ENCODE results near the gene NOTCH4. TPM values are rescaled to one million over a fixed set of nuclear protein-coding genes. Genes with fewer than 3 reads are reported as not detected.
A peak's percentile ranks its signal among the peaks of the same experiment; 100 is the strongest.

NOTCH4 gene
- total and polyA plus RNA-seq, 9 of the 15 experiments (the other 6 are each of a cell fraction or from before 2014, with no cell fraction given) = 0.24 to 4.3 (median 1.7) TPM

DNA sequence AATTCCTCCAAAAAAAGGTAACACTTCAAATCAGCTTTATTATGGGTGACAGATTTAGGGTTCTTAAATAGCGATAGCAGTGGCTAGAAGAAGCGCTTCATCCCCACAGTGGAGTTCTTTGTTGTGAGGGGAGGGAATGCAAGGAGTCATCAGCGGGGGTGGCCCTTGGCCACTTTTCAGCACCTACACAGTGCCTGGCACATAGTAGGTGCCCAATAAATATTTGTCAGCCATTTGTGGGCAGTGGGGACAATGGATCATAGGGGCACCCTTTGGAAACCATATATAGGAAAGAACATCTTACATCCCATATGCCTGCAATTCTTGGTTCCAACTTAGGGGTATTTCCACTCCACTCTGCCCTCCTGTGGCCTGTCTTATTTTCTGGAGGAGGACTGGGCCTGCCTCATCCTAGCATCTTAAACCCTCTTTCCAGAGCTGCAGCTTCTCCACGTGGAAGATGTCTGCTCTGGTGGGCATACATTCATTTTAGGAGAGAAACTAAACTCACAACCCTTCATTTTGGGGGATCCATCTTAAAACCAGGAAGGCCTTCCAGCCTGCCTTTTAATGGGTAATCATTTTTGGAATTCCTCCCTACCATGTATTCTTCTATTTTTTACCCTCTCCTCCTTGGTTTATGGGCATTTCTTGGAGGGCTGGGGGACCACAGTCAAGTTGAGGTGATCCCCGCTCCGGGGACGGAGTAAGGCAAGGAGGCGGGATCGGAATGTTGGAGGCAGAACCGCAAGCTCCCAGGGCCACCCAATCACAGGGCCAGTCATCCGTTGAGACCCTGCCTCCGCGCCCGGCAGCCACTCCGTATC is 28.8 kb downstream of the NOTCH4 start (continued):
- TF ChIP-seq, protein P1, sequence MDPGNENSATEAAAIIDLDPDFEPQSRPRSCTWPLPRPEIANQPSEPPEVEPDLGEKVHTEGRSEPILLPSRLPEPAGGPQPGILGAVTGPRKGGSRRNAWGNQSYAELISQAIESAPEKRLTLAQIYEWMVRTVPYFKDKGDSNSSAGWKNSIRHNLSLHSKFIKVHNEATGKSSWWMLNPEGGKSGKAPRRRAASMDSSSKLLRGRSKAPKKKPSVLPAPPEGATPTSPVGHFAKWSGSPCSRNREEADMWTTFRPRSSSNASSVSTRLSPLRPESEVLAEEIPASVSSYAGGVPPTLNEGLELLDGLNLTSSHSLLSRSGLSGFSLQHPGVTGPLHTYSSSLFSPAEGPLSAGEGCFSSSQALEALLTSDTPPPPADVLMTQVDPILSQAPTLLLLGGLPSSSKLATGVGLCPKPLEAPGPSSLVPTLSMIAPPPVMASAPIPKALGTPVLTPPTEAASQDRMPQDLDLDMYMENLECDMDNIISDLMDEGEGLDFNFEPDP (CRISPR knock-in tag; IDR thresholded peaks at IDR 0.05) = no peak
- no peak for TF ChIP-seq ZBTB8A (IDR thresholded peaks at IDR 0.05; ENCODE audit: partially characterized antibody)
- peak; percentile 34; the same call in 1 of the 2 replicates for TF ChIP-seq FOXM1 (IDR thresholded peaks at IDR 0.05; ENCODE audit: low read depth)
- TF ChIP-seq FOXM1 (CRISPR knock-in tag; IDR thresholded peaks at IDR 0.05; ENCODE audit: low read depth) = no peak; the same call in 1 of the 2 replicates
- TF ChIP-seq SP2 (IDR thresholded peaks at IDR 0.05; ENCODE audit: extremely low read depth, low read depth, low read length, poor library complexity, severe bottlenecking) = peak; percentile 39
- TF ChIP-seq, protein P2, sequence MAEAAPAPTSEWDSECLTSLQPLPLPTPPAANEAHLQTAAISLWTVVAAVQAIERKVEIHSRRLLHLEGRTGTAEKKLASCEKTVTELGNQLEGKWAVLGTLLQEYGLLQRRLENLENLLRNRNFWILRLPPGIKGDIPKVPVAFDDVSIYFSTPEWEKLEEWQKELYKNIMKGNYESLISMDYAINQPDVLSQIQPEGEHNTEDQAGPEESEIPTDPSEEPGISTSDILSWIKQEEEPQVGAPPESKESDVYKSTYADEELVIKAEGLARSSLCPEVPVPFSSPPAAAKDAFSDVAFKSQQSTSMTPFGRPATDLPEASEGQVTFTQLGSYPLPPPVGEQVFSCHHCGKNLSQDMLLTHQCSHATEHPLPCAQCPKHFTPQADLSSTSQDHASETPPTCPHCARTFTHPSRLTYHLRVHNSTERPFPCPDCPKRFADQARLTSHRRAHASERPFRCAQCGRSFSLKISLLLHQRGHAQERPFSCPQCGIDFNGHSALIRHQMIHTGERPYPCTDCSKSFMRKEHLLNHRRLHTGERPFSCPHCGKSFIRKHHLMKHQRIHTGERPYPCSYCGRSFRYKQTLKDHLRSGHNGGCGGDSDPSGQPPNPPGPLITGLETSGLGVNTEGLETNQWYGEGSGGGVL (CRISPR knock-in tag; IDR thresholded peaks at IDR 0.05) = no peak
- no peak for TF ChIP-seq HCFC1 (IDR thresholded peaks at IDR 0.05; ENCODE audit: low read depth, low read length)
- no peak for TF ChIP-seq SAFB2 (IDR thresholded peaks at IDR 0.05; ENCODE audit: borderline replicate concordance, low read depth, low read length, severe bottlenecking)
- TF ChIP-seq FOXP1 (CRISPR knock-in tag; IDR thresholded peaks at IDR 0.05) = no peak
- no peak for TF ChIP-seq ZNF583 (CRISPR knock-in tag; IDR thresholded peaks at IDR 0.05)
- TF ChIP-seq SNIP1 (IDR thresholded peaks at IDR 0.05; ENCODE audit: low read depth) = no peak
- TF ChIP-seq POLR2A (conservative IDR thresholded peaks at IDR 0.05) = no peak; the same call in none of the 2 replicates
- TF ChIP-seq SUPT5H (IDR thresholded peaks at IDR 0.05) = peak; percentile 54
- TF ChIP-seq, protein P3, sequence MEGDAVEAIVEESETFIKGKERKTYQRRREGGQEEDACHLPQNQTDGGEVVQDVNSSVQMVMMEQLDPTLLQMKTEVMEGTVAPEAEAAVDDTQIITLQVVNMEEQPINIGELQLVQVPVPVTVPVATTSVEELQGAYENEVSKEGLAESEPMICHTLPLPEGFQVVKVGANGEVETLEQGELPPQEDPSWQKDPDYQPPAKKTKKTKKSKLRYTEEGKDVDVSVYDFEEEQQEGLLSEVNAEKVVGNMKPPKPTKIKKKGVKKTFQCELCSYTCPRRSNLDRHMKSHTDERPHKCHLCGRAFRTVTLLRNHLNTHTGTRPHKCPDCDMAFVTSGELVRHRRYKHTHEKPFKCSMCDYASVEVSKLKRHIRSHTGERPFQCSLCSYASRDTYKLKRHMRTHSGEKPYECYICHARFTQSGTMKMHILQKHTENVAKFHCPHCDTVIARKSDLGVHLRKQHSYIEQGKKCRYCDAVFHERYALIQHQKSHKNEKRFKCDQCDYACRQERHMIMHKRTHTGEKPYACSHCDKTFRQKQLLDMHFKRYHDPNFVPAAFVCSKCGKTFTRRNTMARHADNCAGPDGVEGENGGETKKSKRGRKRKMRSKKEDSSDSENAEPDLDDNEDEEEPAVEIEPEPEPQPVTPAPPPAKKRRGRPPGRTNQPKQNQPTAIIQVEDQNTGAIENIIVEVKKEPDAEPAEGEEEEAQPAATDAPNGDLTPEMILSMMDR (IDR thresholded peaks at IDR 0.05 in 2 of 3, conservative IDR thresholded peaks at IDR 0.05 in 1 of 3; ENCODE audit: insufficient read depth in 2 of 3, low read depth in 1 of 3, low read length in 3 of 3) = peak; percentile 72 to 96 (median 85)
- TF ChIP-seq FOSL1 (tag; conservative IDR thresholded peaks at IDR 0.05) = no peak
- TF ChIP-seq, protein P4, sequence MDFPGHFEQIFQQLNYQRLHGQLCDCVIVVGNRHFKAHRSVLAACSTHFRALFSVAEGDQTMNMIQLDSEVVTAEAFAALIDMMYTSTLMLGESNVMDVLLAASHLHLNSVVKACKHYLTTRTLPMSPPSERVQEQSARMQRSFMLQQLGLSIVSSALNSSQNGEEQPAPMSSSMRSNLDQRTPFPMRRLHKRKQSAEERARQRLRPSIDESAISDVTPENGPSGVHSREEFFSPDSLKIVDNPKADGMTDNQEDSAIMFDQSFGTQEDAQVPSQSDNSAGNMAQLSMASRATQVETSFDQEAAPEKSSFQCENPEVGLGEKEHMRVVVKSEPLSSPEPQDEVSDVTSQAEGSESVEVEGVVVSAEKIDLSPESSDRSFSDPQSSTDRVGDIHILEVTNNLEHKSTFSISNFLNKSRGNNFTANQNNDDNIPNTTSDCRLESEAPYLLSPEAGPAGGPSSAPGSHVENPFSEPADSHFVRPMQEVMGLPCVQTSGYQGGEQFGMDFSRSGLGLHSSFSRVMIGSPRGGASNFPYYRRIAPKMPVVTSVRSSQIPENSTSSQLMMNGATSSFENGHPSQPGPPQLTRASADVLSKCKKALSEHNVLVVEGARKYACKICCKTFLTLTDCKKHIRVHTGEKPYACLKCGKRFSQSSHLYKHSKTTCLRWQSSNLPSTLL (IDR thresholded peaks at IDR 0.05) = no peak
- TF ChIP-seq ZFPM2 (CRISPR knock-in tag; IDR thresholded peaks at IDR 0.05) = no peak

Data from K562 (cell line).